ENCODE measurements around the gene RXRA. TPM values are rescaled to one million over a fixed set of nuclear protein-coding genes. Genes with fewer than 3 reads are reported as not detected.

The RXRA gene
- total RNA-seq, 2 donors from 2014 or later = 34.5 to 50.8 TPM

DNA sequence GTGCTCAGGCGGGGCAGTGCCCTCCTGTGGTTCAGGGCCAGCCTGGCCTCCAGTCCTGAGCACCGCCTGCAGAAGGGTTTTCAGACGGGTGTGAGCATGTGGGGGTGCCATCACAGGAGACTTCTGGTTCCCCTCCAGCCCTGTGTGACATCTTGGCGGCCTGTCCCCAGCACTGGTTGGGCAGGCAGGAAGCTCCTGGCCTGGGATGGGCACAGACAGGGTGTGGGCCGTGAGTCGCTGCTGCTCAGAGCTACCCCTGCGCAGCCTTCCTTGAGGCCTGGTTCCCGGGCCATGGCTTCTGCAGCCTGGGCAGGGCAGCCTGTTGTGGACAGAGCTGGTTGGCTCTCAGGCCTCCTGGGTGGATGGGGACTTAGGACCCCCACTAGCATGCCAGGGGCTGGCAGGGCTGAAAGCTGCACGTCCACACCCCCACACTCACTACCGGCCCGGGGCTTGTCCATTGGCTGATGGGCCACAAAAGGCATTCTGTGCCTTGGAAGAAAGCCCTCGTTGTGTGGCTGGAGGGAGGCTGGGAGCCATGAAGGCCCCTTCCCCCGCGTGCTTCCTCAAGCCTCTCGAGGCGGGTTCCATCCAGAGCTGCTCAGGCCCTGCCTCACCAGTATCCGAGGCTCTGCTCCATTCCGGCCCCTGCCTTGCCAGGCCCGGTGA, 58.7 kb downstream of the RXRA start:
- TF ChIP-seq, protein P1, sequence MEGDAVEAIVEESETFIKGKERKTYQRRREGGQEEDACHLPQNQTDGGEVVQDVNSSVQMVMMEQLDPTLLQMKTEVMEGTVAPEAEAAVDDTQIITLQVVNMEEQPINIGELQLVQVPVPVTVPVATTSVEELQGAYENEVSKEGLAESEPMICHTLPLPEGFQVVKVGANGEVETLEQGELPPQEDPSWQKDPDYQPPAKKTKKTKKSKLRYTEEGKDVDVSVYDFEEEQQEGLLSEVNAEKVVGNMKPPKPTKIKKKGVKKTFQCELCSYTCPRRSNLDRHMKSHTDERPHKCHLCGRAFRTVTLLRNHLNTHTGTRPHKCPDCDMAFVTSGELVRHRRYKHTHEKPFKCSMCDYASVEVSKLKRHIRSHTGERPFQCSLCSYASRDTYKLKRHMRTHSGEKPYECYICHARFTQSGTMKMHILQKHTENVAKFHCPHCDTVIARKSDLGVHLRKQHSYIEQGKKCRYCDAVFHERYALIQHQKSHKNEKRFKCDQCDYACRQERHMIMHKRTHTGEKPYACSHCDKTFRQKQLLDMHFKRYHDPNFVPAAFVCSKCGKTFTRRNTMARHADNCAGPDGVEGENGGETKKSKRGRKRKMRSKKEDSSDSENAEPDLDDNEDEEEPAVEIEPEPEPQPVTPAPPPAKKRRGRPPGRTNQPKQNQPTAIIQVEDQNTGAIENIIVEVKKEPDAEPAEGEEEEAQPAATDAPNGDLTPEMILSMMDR (IDR thresholded peaks at IDR 0.05) = no peak
- Histone ChIP-seq H3K4me1 (peaks cover 0 to 100% of the 10 kb centered on the region in 2 donors), H3K4me3 (no peak overlapping the region), H3K27me3 (no peaks in the 10 kb centered on the region), H3K27ac (peak overlapping the region in 1 of 2 donors; percentile 79), H3K9me3 (no peaks in the 10 kb centered on the region), H3K36me3 (no peaks in the 10 kb centered on the region)
- no peak for DNase-seq (ENCODE audit: low spot score)

DNA sequence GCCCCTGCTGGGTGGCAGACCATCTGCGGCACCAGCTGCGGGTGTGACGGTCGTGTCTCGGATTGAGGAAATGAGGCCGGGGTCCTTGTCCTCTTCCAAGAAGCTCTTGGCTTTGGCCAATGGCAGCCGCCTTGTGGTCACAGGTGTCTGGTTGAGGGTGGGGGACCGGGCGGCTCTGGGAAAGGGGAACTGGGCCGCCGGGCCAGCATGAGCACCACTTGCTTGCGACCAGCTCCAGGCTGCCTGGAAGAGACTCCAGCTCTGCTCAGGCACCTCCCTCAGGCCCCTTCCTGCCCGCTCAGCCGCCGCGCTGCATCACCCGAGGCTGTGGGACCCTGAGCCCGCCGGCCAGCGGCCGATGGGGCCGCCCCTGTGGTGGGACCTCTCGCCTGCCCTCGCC, 59.7 kb downstream of the RXRA start:
- TF ChIP-seq, protein P1 (IDR thresholded peaks at IDR 0.05) = no peak
- no peak overlapping the region for H3K4me3 ChIP-seq
- H3K27me3 ChIP-seq = no peaks in the 10 kb centered on the region
- H3K27ac ChIP-seq = peak overlapping the region in 1 of 2 donors; percentile 79
- peaks cover 0 to 100% of the 10 kb centered on the region in 2 donors for H3K4me1 ChIP-seq
- H3K9me3 ChIP-seq = no peaks in the 10 kb centered on the region
- no peak for DNase-seq (ENCODE audit: low spot score)
- H3K36me3 ChIP-seq = no peaks in the 10 kb centered on the region

DNA sequence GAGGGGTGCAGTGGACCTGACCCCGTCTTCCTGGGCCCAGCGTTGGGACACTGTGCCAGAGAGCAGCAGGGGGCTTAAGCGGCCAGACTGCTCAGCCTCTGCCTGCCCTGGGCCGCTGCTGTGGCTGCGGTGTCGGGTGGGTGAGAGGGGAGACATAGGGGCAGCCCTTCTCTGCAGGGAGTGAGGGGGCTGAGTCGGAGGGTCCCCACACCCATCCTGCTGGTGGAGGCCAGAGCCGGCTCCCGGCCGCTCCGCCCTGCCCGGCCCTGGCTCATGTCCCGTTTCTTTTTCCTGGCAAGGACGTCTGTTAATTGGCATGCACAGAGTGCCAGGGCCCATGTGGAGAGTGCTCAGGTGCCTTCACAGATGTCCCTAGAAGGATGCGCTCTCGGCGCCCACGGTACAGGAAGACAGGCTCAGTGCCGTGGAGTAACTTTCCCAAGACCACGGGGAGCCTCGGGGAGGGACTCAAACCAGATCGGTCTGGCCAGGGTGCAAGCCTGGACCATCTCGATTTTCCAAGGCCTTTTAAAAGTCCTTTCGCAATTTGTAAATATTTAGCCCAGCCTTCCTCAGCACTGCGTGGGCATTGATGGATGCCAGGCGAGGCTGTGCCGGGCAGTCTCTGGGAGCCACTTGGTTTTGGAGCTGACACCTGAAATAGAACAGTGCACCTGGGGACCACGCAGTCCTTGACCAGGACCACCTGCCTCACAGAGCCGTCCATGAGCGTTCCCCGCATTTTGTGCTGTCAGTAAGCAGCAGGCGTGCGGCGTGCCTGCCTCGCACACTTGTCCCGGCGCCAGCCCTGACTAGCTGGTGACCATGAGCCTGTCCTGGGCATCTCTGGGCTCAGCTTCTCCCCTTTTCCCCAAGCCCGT, 60.9 kb downstream of the RXRA start:
- no peaks in the 10 kb centered on the region for H3K36me3 ChIP-seq
- H3K4me1 ChIP-seq = peaks cover 0 to 100% of the 10 kb centered on the region in 2 donors
- no peaks in the 10 kb centered on the region for H3K27me3 ChIP-seq
- no peak for DNase-seq (ENCODE audit: low spot score)
- H3K9me3 ChIP-seq = no peaks in the 10 kb centered on the region
- H3K27ac ChIP-seq = peak overlapping the region; percentile 66 to 79
- no peak overlapping the region for H3K4me3 ChIP-seq
- TF ChIP-seq, protein P1 (IDR thresholded peaks at IDR 0.05) = no peak

DNA sequence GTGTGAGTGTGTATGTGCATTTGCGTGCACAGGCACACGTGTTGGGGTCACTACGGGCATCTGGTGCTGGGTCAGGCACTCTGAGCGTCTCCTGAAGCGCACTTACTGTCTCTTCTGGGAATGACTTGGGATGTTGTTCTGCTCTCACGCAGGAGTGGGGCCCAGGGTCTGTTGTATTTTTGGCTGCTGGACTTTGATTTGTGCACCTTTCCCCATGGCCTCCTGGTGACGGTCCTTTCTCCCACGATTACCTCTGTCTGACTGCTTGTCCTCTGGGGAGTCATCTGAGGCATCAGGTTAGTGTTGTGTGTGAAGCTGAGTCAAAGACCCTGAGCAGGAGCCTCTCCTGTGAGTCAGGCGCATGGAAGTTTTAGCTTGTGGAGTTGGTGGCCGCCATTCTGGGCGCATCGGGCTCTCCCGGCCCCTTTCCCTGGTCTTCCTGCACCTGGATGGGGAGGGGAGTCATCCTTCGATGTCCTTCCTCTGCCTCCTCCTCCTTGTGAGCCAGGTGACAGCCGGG, 62.1 kb downstream of the RXRA start:
- Histone ChIP-seq H3K4me1 (peaks cover 0 to 100% of the 10 kb centered on the region in 2 donors), H3K27ac (no peak overlapping the region)

DNA sequence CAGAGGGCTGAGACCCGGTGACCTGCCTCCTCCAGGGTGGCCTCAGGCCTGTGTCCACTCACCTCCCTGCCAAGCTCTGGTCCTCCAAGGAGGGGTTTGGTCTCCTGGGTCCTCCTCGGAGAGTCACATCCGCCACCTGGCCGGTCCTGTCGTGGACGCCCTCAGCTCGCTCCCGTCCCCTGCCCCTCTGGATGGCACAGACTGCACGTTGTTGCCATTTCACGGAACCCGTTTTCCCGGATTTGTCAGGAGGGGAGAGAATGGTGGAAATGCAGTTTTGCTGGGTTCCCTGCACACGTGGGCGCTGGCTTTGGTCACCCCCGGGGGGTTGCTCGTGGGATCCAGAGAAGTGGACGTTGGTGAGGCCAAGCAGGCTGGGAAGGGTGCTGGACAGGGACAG, 62.7 kb downstream of the RXRA start:
- Histone ChIP-seq H3K9me3 (no peaks in the 10 kb centered on the region), H3K36me3 (no peaks in the 10 kb centered on the region), H3K27ac (no peak overlapping the region), H3K27me3 (no peaks in the 10 kb centered on the region), H3K4me3 (no peak overlapping the region), H3K4me1 (peaks cover 0 to 96% of the 10 kb centered on the region in 2 donors)
- TF ChIP-seq, protein P1 (IDR thresholded peaks at IDR 0.05) = no peak
- DNase-seq (ENCODE audit: low spot score) = no peak

More for the DNA sequence above, 62.1 kb downstream of the RXRA start:
- H3K9me3 ChIP-seq = no peaks in the 10 kb centered on the region
- TF ChIP-seq, protein P1 (IDR thresholded peaks at IDR 0.05) = no peak
- H3K4me3 ChIP-seq = no peak overlapping the region
- no peaks in the 10 kb centered on the region for H3K36me3 ChIP-seq
- H3K27me3 ChIP-seq = no peaks in the 10 kb centered on the region
- no peak for DNase-seq (ENCODE audit: low spot score)

Data from right atrium auricular region (tissue), 2 donors.